ENCODE measurements around the gene SCAMP4.

GRCh38 chr19:1855828-1856255 lies 49.4 kb upstream of the SCAMP4 start:
- TF ChIP-seq EP300 (IDR thresholded peaks at IDR 0.05; ENCODE audit: borderline replicate concordance) (no peak), CREB1 (IDR thresholded peaks at IDR 0.05; ENCODE audit: low read depth) (no peak), CEBPB (IDR thresholded peaks at IDR 0.05) (no peak), MAX (IDR thresholded peaks at IDR 0.05) (no peak), TCF12 (IDR thresholded peaks at IDR 0.05; ENCODE audit: low read depth) (no peak), RAD21 (IDR thresholded peaks at IDR 0.05; ENCODE audit: low read depth) (no peak), TAF1 (IDR thresholded peaks at IDR 0.05; ENCODE audit: low read depth) (no peak), YY1 (IDR thresholded peaks at IDR 0.05; ENCODE audit: low read depth) (no peak), EGR1 (IDR thresholded peaks at IDR 0.05) (no peak), TEAD4 (IDR thresholded peaks at IDR 0.05) (no peak)

All from Ishikawa (cell line).